ENCODE measurements around the gene CDK3.

Gene CDK3

GRCh38 chr17:76005263-76006149, 4.9 kb downstream of the CDK3 start:
- Mint-ChIP-seq H3K4me3 (no peak overlapping the region), H3K27me3 (ENCODE audit: low read depth) (no peaks in the 10 kb centered on the region), H3K27ac (peak overlapping the region in 2 of 3 experiments; percentile 49 to 80), H3K9me3 (no peaks in the 10 kb centered on the region), H3K36me3 (ENCODE audit: low read depth) (peaks cover 14% of the 10 kb centered on the region), H3K4me1 (peaks cover 10% of the 10 kb centered on the region)
- peak in 2 of 3 experiments; percentile 61 to 64 for TF ChIP-seq CTCF (IDR thresholded peaks at IDR 0.05; ENCODE audit: unreplicated experiment in 3 of 3)

- Mint-ChIP-seq H3K4me1 (peaks cover 10% of the 10 kb centered on the region), H3K9me3 (no peaks in the 10 kb centered on the region), H3K27ac (no peak overlapping the region), H3K4me3 (no peak overlapping the region), H3K36me3 (ENCODE audit: low read depth) (peaks cover 14% of the 10 kb centered on the region), H3K27me3 (ENCODE audit: low read depth) (no peaks in the 10 kb centered on the region)
- no peak for TF ChIP-seq CTCF (IDR thresholded peaks at IDR 0.05; ENCODE audit: unreplicated experiment in 3 of 3)
These were observed 6.6 kb downstream of the CDK3 start for GRCh38 chr17:76007131-76007849.

GRCh38 chr17:76007850-76008165, 7.2 kb downstream of the CDK3 start:
- no peaks in the 10 kb centered on the region for H3K9me3 Mint-ChIP-seq
- no peaks in the 10 kb centered on the region for H3K27me3 Mint-ChIP-seq (ENCODE audit: low read depth)
- no peak overlapping the region for H3K27ac Mint-ChIP-seq
- no peak for TF ChIP-seq CTCF (IDR thresholded peaks at IDR 0.05; ENCODE audit: unreplicated experiment in 3 of 3)
- H3K4me1 Mint-ChIP-seq, result peaks cover 10% of the 10 kb centered on the region
- H3K36me3 Mint-ChIP-seq (ENCODE audit: low read depth), result peaks cover 14% of the 10 kb centered on the region
- no peak overlapping the region for H3K4me3 Mint-ChIP-seq

- peaks cover 10% of the 10 kb centered on the region for H3K4me1 Mint-ChIP-seq
- no peak for TF ChIP-seq CTCF (IDR thresholded peaks at IDR 0.05; ENCODE audit: unreplicated experiment in 3 of 3)
- no peaks in the 10 kb centered on the region for H3K27me3 Mint-ChIP-seq (ENCODE audit: low read depth)
- no peak overlapping the region for H3K4me3 Mint-ChIP-seq
- no peak overlapping the region for H3K27ac Mint-ChIP-seq
- H3K9me3 Mint-ChIP-seq, result no peaks in the 10 kb centered on the region
- peaks cover 13% of the 10 kb centered on the region for H3K36me3 Mint-ChIP-seq (ENCODE audit: low read depth)
These were observed 7.6 kb downstream of the CDK3 start for GRCh38 chr17:76008208-76008607.

- Mint-ChIP-seq H3K36me3 (ENCODE audit: low read depth) (peaks cover 9% of the 10 kb centered on the region), H3K4me3 (no peak overlapping the region), H3K4me1 (peaks cover 15% of the 10 kb centered on the region), H3K27ac (no peak overlapping the region), H3K9me3 (no peaks in the 10 kb centered on the region), H3K27me3 (ENCODE audit: low read depth) (no peaks in the 10 kb centered on the region)
- no peak for TF ChIP-seq CTCF (IDR thresholded peaks at IDR 0.05; ENCODE audit: unreplicated experiment in 3 of 3)
These were observed 8.2 kb downstream of the CDK3 start for GRCh38 chr17:76008630-76009425.

Data from nephron (organoid).